ENCODE data around the gene SERPINB6. TPM values are rescaled to one million over a fixed set of nuclear protein-coding genes. Genes with fewer than 3 reads are reported as not detected.

Gene SERPINB6
- polyA plus RNA-seq, 6 donors from 2014 or later = 30.2 to 90.6 (median 71.2) TPM

Other genes with a start within 250 kb of the SERPINB6 start
- under 1 TPM in 4 of 6 donors, not detected in 2; 0.04 to 0.13 (median 0.10) TPM for gene MYLK4, start 220.6 kb downstream of the SERPINB6 start, polyA plus RNA-seq (ENCODE audit: low read depth in 6 of 6)
- gene WRNIP1, start 206.2 kb downstream of the SERPINB6 start, polyA plus RNA-seq (ENCODE audit: low read depth in 6 of 6) = 10 to 100 TPM; 33.9 to 53.6 (median 38.5) TPM
- 100 to 1,000 TPM in 2 of 6 donors, 10 to 100 TPM in 4; 84.7 to 107 (median 93.7) TPM for gene SERPINB1, start 129.7 kb downstream of the SERPINB6 start, polyA plus RNA-seq (ENCODE audit: low read depth in 6 of 6)
- 10 to 100 TPM; 18.2 to 35.2 (median 27.7) TPM for gene SERPINB9, start 68.3 kb downstream of the SERPINB6 start, polyA plus RNA-seq (ENCODE audit: low read depth in 6 of 6)
- gene NQO2, start 28.3 kb upstream of the SERPINB6 start, polyA plus RNA-seq (ENCODE audit: low read depth in 6 of 6) = 10 to 100 TPM in 4 of 6 donors, 1 to 10 TPM in 2; 8.0 to 23.2 (median 14.3) TPM
- 10 to 100 TPM in 2 of 6 donors, 1 to 10 TPM in 4; 4.8 to 14.1 (median 9.5) TPM for gene RIPK1, start 96.9 kb upstream of the SERPINB6 start, polyA plus RNA-seq (ENCODE audit: low read depth in 6 of 6)
- gene BPHL, start 147.1 kb upstream of the SERPINB6 start, polyA plus RNA-seq (ENCODE audit: low read depth in 6 of 6) = 10 to 100 TPM in 5 of 6 donors, 1 to 10 TPM in 1; 8.7 to 16.6 (median 13.3) TPM
- gene TUBB2A, start 186.0 kb upstream of the SERPINB6 start, polyA plus RNA-seq (ENCODE audit: low read depth in 6 of 6) = 1 to 10 TPM; 2.5 to 7.9 (median 6.7) TPM

Measured in naive B cell (primary cell).